ENCODE data around the gene SPOUT1.
"Not testable (repeated sequence)": the region's sequence is repeated elsewhere in the genome, so short reads cannot be mapped to it uniquely, and the experiment has no call there.

Gene SPOUT1

DNA sequence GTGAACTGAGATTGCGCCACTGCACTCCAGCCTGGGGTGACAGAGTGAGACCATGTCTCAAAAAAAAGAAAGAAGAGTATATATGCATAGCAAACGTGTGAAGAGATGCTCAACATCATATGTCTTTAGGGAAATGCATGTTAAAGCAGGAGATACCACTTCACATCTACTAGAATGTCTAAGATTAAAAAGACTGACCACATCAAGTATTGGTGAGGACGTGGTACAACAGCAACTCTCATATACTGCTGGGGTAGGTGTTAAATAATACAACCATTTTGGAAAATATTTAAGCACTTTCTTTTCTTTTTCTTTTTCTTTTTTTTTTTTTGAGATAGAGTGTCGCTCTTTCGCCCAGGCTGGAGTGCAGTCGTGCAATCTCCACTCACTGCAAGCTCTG, 44.2 kb downstream of the SPOUT1 start:
- H3K36me3 Mint-ChIP-seq (ENCODE audit: low read depth), result peaks cover 2% of the 10 kb centered on the region
- no peaks in the 10 kb centered on the region for H3K27me3 Mint-ChIP-seq (ENCODE audit: low read depth)
- peaks cover 5% of the 10 kb centered on the region for H3K9me3 Mint-ChIP-seq
- DNase-seq (ENCODE audit: low spot score), result no peak
- H3K27ac Mint-ChIP-seq, result peak overlapping the region; percentile 7
- H3K4me3 Mint-ChIP-seq, result no peak overlapping the region
- H3K4me1 Mint-ChIP-seq (ENCODE audit: low read depth), result peaks cover 17% of the 10 kb centered on the region

DNA sequence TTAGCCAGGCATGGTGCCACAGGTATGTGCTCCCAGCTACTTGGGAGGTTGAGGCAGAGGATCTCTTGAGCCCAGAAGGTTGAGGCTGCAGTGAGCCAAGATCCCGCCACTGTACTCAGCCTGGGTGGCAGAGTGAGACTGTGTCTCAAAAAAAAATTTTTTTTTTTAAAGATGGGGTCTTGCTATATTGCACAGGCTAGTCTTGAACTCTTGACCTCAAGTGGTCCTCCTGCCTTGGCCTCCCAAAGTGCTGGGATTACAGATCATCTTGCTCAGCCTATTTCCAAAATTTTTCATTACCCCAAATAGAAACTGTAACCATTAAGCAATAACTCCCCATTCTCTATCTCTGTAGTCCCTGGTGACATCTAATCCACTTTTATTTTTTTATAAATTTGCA, 46.9 kb downstream of the SPOUT1 start:
- no peak overlapping the region for H3K4me3 Mint-ChIP-seq
- H3K36me3 Mint-ChIP-seq (ENCODE audit: low read depth), result peaks cover 2% of the 10 kb centered on the region
- no peak for DNase-seq (ENCODE audit: low spot score)
- H3K27ac Mint-ChIP-seq, result no peak overlapping the region
- peaks cover 5% of the 10 kb centered on the region for H3K9me3 Mint-ChIP-seq
- no peaks in the 10 kb centered on the region for H3K27me3 Mint-ChIP-seq (ENCODE audit: low read depth)
- H3K4me1 Mint-ChIP-seq (ENCODE audit: low read depth), result peaks cover 6% of the 10 kb centered on the region

DNA sequence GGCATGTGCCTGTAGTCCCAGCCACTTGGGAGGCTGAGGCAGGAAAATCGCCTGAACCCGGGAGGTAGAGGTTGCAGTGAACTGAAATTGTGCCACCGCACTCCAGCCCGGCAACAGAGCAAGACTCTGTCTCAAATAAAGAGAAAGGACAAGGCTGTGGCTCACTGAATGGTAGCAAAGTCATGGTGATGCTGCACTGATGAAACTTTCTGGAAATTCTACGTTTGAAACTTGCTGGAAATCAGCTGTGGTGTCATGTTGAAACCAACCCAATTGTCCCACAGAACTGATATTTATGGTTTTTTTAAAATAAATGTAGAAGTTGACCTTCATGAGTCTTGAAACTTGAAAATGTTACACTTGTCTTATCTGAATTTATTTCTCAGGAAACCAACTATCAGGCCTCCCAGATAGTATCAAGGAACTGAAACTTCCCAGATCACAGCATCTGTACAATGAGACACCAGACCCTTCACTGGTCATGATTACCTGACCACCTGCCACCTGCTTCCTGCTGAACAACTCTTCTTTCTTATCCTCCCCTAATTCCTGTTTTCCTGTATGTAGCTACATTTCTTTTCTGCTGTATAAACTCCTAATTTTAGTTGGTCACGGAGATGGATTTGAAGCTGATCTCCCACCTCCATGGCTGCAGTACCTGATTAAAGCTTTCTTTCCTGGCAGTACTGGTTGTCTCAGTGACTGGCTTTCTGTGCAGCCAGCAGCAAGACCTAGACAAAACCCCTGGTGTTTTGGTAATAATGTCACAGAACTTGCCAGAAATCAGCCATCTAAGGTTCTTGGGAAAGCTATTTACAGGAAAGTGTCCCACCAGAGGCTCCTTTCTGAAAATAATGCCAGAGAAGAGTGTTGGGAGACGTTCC, 48.2 kb downstream of the SPOUT1 start:
- Mint-ChIP-seq H3K9me3 (peaks cover 5% of the 10 kb centered on the region), H3K27me3 (ENCODE audit: low read depth) (no peaks in the 10 kb centered on the region), H3K27ac (no peak overlapping the region), H3K4me3 (no peak overlapping the region), H3K4me1 (ENCODE audit: low read depth) (peaks cover 3% of the 10 kb centered on the region), H3K36me3 (ENCODE audit: low read depth) (peaks cover 2% of the 10 kb centered on the region)
- no peak for DNase-seq (ENCODE audit: low spot score)

DNA sequence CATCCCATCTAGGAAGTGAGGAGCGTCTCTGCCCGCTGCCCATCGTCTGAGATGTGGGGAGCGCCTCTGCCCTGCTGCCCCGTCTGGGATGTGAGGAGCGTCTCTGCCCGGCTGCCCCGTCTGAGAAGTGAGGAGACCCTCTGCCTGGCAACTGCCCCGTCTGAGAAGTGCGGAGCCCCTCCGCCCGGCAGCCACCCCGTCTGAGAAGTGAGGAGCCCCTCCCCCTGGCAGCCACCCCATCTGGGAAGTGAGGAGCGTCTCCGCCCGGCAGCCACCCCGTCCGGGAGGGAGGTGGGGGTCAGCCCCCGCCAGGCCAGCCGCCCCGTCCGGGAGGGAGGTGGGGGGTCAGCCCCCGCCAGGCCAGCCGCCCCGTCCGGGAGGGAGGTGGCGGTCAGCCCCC, 49.5 kb downstream of the SPOUT1 start:
- not testable (repeated sequence) for H3K27ac Mint-ChIP-seq

DNA sequence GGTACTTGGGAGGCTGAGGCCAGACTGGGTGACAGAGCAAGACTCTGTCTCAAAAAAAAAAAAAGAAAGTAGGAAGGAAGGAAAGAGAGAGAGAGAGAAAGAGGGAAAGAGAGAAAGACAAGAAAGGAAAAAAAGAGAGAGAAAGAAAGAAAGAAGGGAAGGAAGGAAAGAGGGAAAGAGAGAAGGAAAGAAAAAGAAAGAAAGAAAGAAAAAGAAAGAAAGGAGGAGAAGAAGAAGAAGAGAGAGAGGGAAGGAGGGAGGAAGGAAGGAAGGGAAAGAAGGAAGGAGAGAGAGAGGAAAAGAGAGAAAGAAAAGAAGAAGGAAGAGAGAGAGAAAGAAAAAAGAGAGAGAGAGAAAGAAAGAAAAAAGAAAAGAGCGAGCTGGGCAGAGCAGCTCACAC, 54.8 kb downstream of the SPOUT1 start:
- peaks cover 12% of the 10 kb centered on the region for H3K4me1 Mint-ChIP-seq (ENCODE audit: low read depth)
- H3K27me3 Mint-ChIP-seq (ENCODE audit: low read depth), result no peaks in the 10 kb centered on the region
- H3K27ac Mint-ChIP-seq, result peak overlapping the region; percentile 43
- H3K36me3 Mint-ChIP-seq (ENCODE audit: low read depth), result no peaks in the 10 kb centered on the region
- peaks cover 5% of the 10 kb centered on the region for H3K9me3 Mint-ChIP-seq
- no peak for DNase-seq (ENCODE audit: low spot score)
- H3K4me3 Mint-ChIP-seq, result no peak overlapping the region

More for the DNA sequence above, 49.5 kb downstream of the SPOUT1 start:
- not testable (repeated sequence) for DNase-seq (ENCODE audit: low spot score); H3K4me3 Mint-ChIP-seq; H3K27me3 Mint-ChIP-seq (ENCODE audit: low read depth); H3K36me3 Mint-ChIP-seq (ENCODE audit: low read depth); H3K9me3 Mint-ChIP-seq; H3K4me1 Mint-ChIP-seq (ENCODE audit: low read depth)

DNA sequence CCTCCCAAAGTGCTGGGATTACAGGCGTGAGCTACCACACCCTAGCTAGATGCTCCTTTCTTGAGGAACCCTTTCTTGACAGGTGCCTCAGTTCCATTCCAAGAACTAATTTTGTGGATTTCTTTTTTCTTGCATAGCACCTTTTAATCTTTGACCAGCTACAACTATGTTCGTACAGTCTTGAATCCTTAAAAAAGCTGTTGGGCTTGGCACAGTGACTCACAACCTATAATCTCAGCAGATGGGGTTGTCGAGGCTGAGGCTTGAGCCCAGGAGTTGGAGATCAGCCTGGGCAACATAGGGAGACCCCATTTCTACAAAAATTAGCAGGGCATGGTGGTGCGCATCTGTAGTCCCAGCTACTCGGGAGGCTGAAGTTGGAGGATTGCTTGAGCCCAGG, 56.5 kb downstream of the SPOUT1 start:
- no peak for DNase-seq (ENCODE audit: low spot score)
- Mint-ChIP-seq H3K4me3 (peak overlapping the region; percentile 24), H3K36me3 (ENCODE audit: low read depth) (no peaks in the 10 kb centered on the region), H3K9me3 (peaks cover 5% of the 10 kb centered on the region), H3K4me1 (ENCODE audit: low read depth) (peaks cover 14% of the 10 kb centered on the region), H3K27me3 (ENCODE audit: low read depth) (no peaks in the 10 kb centered on the region), H3K27ac (peak overlapping the region; percentile 43)

DNA sequence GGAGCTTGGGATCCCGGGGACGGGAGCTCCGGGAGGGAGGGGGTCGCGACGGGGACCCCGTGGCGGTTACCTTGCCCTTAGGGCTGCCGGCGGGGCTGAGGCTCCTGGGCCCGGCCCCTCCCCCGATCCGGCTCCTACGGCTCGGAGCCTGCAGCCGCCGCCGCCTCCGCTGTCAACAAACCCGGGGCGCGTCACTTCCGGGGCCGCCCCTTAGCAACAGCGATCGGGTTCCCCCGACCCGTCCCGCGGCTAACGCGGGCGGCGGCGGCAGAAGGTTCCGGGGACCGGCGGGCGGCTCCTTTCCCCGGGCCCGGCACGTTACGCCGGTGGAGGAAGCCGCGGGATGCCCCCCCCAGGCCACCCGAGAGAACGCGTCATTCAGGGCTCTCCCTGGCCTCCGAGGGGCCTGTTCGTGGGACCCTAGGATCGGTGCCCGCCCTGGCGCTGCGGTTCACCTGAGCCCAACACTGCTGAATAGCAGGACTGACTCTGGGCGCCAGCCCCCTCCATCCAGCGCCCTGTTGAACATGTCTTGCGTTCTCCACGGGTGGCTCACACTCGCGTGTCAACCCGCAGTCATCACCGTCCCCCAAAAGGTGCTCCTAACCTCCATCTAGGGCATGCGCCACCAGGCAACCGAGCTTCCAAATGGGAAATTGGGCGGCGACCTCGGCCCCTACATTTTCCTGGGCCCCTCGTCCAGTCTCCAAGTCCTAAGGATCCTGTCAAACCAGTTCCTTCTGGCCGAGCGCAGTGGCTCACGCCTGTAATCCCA, 57.7 kb downstream of the SPOUT1 start, which contains the start of gene ZER1:
ZER1 (minus strand) TSS at position 183 of the 775 bp plus-strand sequence. CDS start 16,362 bp downstream, outside the sequence.
- Mint-ChIP-seq H3K4me3 (peak within 1 kb of the TSS; percentile 99), H3K4me1 (ENCODE audit: low read depth) (peaks cover 14% of the 10 kb centered on the region), H3K9me3 (peaks cover 5% of the 10 kb centered on the region), H3K36me3 (ENCODE audit: low read depth) (peaks cover 1% of the 10 kb centered on the region), H3K27ac (peak within 1 kb of the TSS; percentile 100), H3K27me3 (ENCODE audit: low read depth) (no peaks in the 10 kb centered on the region)
- peak; percentile 93 for DNase-seq (ENCODE audit: low spot score)

DNA sequence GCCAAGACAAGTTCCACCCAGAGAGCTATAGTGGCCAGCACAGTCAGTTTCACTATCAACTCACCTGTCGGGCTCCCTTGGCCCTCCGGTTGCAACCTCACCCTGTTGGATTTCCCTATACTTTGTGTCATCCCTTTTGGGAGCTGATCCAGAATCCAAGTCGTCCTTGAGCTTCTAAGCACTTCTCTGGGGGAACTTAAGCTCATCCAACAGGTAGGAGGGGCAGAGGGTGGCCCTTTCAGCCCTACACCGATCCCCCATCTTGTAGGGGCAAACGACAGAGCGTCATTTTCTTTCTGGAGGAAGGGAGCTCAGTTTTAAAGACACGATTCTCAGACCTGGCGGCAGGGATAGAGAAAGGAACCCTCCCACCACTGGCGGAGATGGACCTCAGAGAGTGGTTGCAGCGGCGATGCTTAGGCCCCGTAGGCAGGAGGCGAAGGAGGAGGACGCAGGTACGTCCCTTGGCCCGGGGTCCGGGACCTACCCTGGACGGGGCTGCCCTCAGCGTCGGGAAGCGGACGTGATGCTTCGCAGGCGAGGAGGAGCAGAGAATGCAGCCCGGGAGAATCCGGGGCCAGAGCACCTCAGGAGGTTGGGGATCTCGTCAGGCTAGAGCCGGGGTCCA, 58.4 kb downstream of the SPOUT1 start:
- H3K27me3 Mint-ChIP-seq (ENCODE audit: low read depth), result no peaks in the 10 kb centered on the region

DNA sequence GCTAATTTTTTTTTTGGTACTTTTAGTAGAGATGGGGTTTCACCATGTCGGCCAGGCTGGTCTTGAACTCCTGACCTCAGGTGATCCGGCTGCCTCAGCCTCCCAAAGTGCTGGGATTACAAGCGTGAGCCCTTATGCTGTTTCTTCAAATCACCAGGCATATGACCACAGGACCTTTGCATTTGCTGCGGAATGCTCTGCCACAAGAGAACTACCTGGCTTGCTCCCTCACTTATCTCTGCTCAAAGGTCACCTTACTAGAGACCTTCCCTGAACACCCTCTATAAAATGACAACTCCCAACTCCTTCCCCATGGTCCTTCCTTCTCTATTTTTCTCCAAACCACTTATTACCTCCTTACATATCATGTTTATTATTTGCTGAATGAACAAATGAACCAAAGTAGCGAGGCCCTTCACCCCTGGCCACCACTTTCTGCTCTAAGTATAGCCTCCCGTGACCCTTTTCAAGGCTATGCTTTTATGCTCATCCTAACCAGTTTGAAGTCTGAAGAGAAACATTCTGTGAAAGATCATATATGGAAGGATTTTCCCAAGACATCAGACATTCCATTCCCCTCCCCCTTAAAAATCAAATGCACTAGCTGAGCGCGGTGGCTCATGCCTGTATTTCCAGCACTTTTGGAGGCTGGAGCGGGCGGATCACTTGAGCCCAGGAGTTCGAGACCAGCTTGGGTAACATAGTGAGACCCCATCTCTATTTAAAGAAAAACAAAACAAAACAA, 59.1 kb downstream of the SPOUT1 start:
- H3K36me3 Mint-ChIP-seq (ENCODE audit: low read depth), result peaks cover 1% of the 10 kb centered on the region
- H3K4me3 Mint-ChIP-seq, result peak overlapping the region; percentile 99
- DNase-seq (ENCODE audit: low spot score), result no peak
- peaks cover 5% of the 10 kb centered on the region for H3K9me3 Mint-ChIP-seq
- peaks cover 14% of the 10 kb centered on the region for H3K4me1 Mint-ChIP-seq (ENCODE audit: low read depth)
- H3K27ac Mint-ChIP-seq, result peak overlapping the region; percentile 100
- H3K27me3 Mint-ChIP-seq (ENCODE audit: low read depth), result no peaks in the 10 kb centered on the region

More for the DNA sequence above, 58.4 kb downstream of the SPOUT1 start:
- DNase-seq (ENCODE audit: low spot score), result no peak
- Mint-ChIP-seq H3K36me3 (ENCODE audit: low read depth) (peaks cover 1% of the 10 kb centered on the region), H3K4me1 (ENCODE audit: low read depth) (peaks cover 14% of the 10 kb centered on the region), H3K27ac (peak overlapping the region; percentile 100), H3K4me3 (peak overlapping the region; percentile 99), H3K9me3 (peaks cover 5% of the 10 kb centered on the region)

Measured in T-helper 2 cell treated with Interferon-gamma antibody and Interleukin-4, amounts not matched to agents 5 μg/mL and 100 μg/mL, for 36 hours (primary cell).